SK-N-SH (cell line): ENCODE data around the gene SRRM2.

Source experiments
- EP300 ChIP-seq, 2 experiments: IDR thresholded peaks; 2 replicates each; pipeline versions ENCODE4 v1.4.0 to v1.6.1; 2012; ENCODE audit warnings: borderline replicate concordance in 1 of 2, low read depth in 1 of 2, low read length in 1 of 2
- EZH2phosphoT487 ChIP-seq: fragments of 200-600 bp; sonication (generic); IDR thresholded peaks from 2 replicates; pipeline ENCODE4 v1.6.1; 2017; ENCODE audit warnings: low read depth, mixed run types, mild to moderate bottlenecking, antibody characterized with exemption, moderate library complexity, borderline replicate concordance
- FOXM1 ChIP-seq: IDR thresholded peaks from 2 replicates; pipeline ENCODE4 v1.4.0; 2012; ENCODE audit warnings: low read depth, mild to moderate bottlenecking
- GABPA ChIP-seq: IDR thresholded peaks from 2 replicates; pipeline ENCODE4 v1.4.0; 2012; ENCODE audit warnings: low read depth, mild to moderate bottlenecking
- NFIC ChIP-seq: IDR thresholded peaks from 2 replicates; pipeline ENCODE4 v1.4.0; 2012; ENCODE audit warnings: borderline replicate concordance
- RAD21 ChIP-seq: IDR thresholded peaks from 2 replicates; pipeline ENCODE4 v1.6.1; 2012; ENCODE audit warnings: mild to moderate bottlenecking, low read length
- RCOR1 ChIP-seq: fragments of 150-350 bp; IDR thresholded peaks from 2 replicates; pipeline ENCODE4 v1.6.1; 2017; ENCODE audit warnings: antibody characterized with exemption, low read length
- TAF1 ChIP-seq: IDR thresholded peaks from 2 replicates; pipeline ENCODE4 v1.6.1; 2012; ENCODE audit warnings: low read depth, mild to moderate bottlenecking, low read length, moderate library complexity, borderline replicate concordance
- TEAD4 ChIP-seq: IDR thresholded peaks from 2 replicates; pipeline ENCODE4 v1.4.0; 2012; ENCODE audit warnings: mild to moderate bottlenecking, borderline replicate concordance; ENCODE audit not compliant: insufficient read depth
- TF ChIP-seq, protein P1 (sequence below): fragments of 200-600 bp; sonication (generic); IDR thresholded peaks from 2 replicates; pipeline ENCODE4 v1.6.1; 2017; ENCODE audit warnings: antibody characterized with exemption, mild to moderate bottlenecking, moderate library complexity

DNA sequence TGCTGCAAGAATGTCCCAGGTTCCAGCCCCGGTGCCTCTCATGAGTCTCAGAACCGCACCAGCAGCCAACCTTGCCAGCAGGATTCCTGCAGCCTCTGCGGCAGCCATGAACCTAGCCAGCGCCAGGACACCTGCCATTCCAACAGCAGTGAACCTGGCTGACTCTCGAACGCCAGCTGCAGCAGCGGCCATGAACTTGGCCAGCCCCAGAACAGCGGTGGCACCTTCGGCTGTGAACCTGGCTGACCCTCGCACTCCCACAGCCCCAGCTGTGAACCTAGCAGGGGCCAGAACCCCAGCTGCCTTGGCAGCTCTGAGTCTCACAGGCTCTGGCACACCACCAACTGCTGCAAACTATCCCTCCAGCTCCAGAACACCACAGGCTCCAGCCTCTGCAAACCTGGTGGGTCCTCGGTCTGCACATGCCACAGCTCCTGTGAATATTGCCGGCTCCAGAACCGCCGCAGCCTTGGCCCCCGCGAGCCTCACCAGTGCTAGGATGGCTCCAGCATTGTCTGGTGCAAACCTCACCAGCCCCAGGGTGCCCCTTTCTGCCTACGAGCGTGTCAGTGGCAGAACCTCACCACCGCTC, 14.8 kb downstream of the SRRM2 start:
- TF ChIP-seq TAF1: no peak
- TF ChIP-seq FOXM1: no peak
- TF ChIP-seq, protein P1, sequence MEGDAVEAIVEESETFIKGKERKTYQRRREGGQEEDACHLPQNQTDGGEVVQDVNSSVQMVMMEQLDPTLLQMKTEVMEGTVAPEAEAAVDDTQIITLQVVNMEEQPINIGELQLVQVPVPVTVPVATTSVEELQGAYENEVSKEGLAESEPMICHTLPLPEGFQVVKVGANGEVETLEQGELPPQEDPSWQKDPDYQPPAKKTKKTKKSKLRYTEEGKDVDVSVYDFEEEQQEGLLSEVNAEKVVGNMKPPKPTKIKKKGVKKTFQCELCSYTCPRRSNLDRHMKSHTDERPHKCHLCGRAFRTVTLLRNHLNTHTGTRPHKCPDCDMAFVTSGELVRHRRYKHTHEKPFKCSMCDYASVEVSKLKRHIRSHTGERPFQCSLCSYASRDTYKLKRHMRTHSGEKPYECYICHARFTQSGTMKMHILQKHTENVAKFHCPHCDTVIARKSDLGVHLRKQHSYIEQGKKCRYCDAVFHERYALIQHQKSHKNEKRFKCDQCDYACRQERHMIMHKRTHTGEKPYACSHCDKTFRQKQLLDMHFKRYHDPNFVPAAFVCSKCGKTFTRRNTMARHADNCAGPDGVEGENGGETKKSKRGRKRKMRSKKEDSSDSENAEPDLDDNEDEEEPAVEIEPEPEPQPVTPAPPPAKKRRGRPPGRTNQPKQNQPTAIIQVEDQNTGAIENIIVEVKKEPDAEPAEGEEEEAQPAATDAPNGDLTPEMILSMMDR: no peak
- TF ChIP-seq RAD21: no peak
- no peak for TF ChIP-seq GABPA
- no peak for TF ChIP-seq NFIC
- TF ChIP-seq EP300 (IDR thresholded peaks at IDR 0.05; ENCODE audit: borderline replicate concordance in 1 of 2, low read depth in 1 of 2, low read length in 1 of 2): no peak
- TF ChIP-seq RCOR1: no peak
- no peak for TF ChIP-seq EZH2phosphoT487
- no peak for TF ChIP-seq TEAD4
